ENCODE data around the gene MED13L. TPM values are rescaled to one million over a fixed set of nuclear protein-coding genes. Genes with fewer than 3 reads are reported as not detected.

The MED13L gene
- total and polyA plus RNA-seq, 2 of the 4 experiments (the other 2 are of a cell fraction), result 17.9 to 49.1 TPM

- no peak overlapping the region for H4K91ac ChIP-seq (ENCODE audit: insufficient read depth, low read depth, low read length)
- no peaks in the 10 kb centered on the region for H3K27me3 ChIP-seq (ENCODE audit: control insufficient read depth, insufficient read depth, low read length)
- intact Hi-C loops (cut with micrococcal nuclease), result no loop called here
- BruUV-seq (replicated peaks), result no TSS peak
- DNase-seq (no peak), ATAC-seq (ENCODE audit: low read depth) (no peak)
- H3K79me1 ChIP-seq (ENCODE audit: low read depth in 1 of 2, low read length in 2 of 2), result peaks cover 38 to 66% of the 10 kb centered on the region in 2 experiments
- TF ChIP-seq MAFK (IDR thresholded peaks at IDR 0.05; ENCODE audit: low read depth, low read length), result no peak
- H3K36me3 ChIP-seq (ENCODE audit: control insufficient read depth, insufficient read depth, low read length), result 0 out of 2 replicates have a peak, but pooled peaks cover 1% of the 10 kb centered on the region
- H3K4me3 ChIP-seq (ENCODE audit: insufficient read depth, low read depth, low read length), result no peak overlapping the region
- no peak overlapping the region for H3K56ac ChIP-seq (ENCODE audit: extremely low read depth, insufficient read depth, low read length)
- WGBS, 2 experiments (ENCODE audit: extremely low coverage in 2 of 2, insufficient read length in 1 of 2), result no CpG with 5 or more reads among the region's 2 CpGs
- no peak overlapping the region for H2BK20ac ChIP-seq (ENCODE audit: low read depth, low read length)
- no peak overlapping the region for H2BK120ac ChIP-seq (ENCODE audit: low read depth, low read length)
- no peak overlapping the region for H3K4me2 ChIP-seq (ENCODE audit: low read depth, low read length)
- in situ Hi-C loops (cut with MboI; ENCODE audit: low sequenced_read_pairs), result no loop called here
- H3K9me3 ChIP-seq (ENCODE audit: control insufficient read depth, insufficient read depth, low read length), result no peaks in the 10 kb centered on the region
- H4K8ac ChIP-seq (ENCODE audit: low read depth in 2 of 2, low read length in 2 of 2), result no peak overlapping the region
- H3K14ac ChIP-seq (replicated peaks; ENCODE audit: low read depth, low read length), result no peak overlapping the region
- H3K9me1 ChIP-seq (ENCODE audit: insufficient read depth, low read length), result peaks cover 5% of the 10 kb centered on the region
- no peak overlapping the region for H4K5ac ChIP-seq (ENCODE audit: low read depth, low read length)
- no peak overlapping the region for H3K23ac ChIP-seq (ENCODE audit: low read depth, low read length)
- H2AK5ac ChIP-seq (ENCODE audit: low read depth, low read length), result no peak overlapping the region
- no peak overlapping the region for H3K4ac ChIP-seq (ENCODE audit: low read depth, low read length)
- no peak overlapping the region for H2BK5ac ChIP-seq (ENCODE audit: low read depth, low read length, poor library complexity, severe bottlenecking)
- no peak overlapping the region for H2AK9ac ChIP-seq (replicated peaks; ENCODE audit: low read depth, low read length, poor library complexity)
- peaks cover 32% of the 10 kb centered on the region for H4K20me1 ChIP-seq (ENCODE audit: insufficient read depth, low read length)
- no peak overlapping the region for H2AFZ ChIP-seq (replicated peaks; ENCODE audit: low read length, poor library complexity)
- H3K9ac ChIP-seq (ENCODE audit: low read depth, low read length), result no peak overlapping the region
- H3K27ac ChIP-seq (ENCODE audit: insufficient read depth, low read length), result no peak overlapping the region
- 0 out of 2 replicates have a peak, but pooled peaks cover 2% of the 10 kb centered on the region for H3K4me1 ChIP-seq (ENCODE audit: control insufficient read depth, insufficient read depth, low read length)
- dilution Hi-C loops (cut with HindIII; ENCODE audit: low sequenced_read_pairs, unreplicated experiment), result no loop called here
- POLR2A ChIA-PET (ENCODE audit: unreplicated experiment), result no interaction called here
- no peak overlapping the region for H2BK15ac ChIP-seq (ENCODE audit: low read depth, low read length)
- H3K18ac ChIP-seq (ENCODE audit: low read depth, low read length), result no peak overlapping the region
- CTCF ChIA-PET, result interaction anchor here (0.7 to 1.0 kb wide), 2 partner anchors 128 to 229 kb away, joined by 3 read pairs; no protein-coding TSS in a partner anchor
Observed at GRCh38 chr12:116226026-116226425, 51.5 kb downstream of the MED13L start.
